Subcutaneous adipose tissue (tissue), 4 donors: ENCODE measurements around the gene CDY2A. TPM values are rescaled to one million over a fixed set of nuclear protein-coding genes. Genes with fewer than 3 reads are reported as not detected.
"Not testable (repeated sequence)": the region's sequence is repeated elsewhere in the genome, so short reads cannot be mapped to it uniquely, and the experiment has no call there.

Experiments used
- total RNA-seq, 4 donors: library from RNA; depleted of rRNA; stranded (reverse); fragments of >200 nt; gene quantifications; one replicate each; pipeline ENCODE4 v1.1.0, GENCODE V29; 2016
- TF ChIP-seq, protein P1 (sequence below): fragments of 450-650 bp; IDR thresholded peaks from one replicate; pipeline ENCODE4 v1.5.1; 2016; ENCODE audit warnings: low read depth, mild to moderate bottlenecking, control low read depth, antibody characterized with exemption, moderate library complexity

Gene CDY2A, protein sequence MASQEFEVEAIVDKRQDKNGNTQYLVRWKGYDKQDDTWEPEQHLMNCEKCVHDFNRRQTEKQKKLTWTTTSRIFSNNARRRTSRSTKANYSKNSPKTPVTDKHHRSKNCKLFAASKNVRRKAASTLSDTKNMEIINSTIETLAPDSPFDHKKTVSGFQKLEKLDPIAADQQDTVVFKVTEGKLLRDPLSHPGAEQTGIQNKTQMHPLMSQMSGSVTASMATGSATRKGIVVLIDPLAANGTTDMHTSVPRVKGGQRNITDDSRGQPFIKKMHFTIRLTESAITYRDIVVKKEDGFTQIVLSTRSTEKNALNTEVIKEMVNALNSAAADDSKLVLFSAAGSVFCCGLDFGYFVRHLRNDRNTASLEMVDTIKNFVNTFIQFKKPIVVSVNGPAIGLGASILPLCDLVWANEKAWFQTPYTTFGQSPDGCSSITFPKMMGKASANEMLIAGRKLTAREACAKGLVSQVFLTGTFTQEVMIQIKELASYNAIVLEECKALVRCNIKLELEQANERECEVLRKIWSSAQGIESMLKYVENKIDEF
- total RNA-seq, result not detected

DNA sequence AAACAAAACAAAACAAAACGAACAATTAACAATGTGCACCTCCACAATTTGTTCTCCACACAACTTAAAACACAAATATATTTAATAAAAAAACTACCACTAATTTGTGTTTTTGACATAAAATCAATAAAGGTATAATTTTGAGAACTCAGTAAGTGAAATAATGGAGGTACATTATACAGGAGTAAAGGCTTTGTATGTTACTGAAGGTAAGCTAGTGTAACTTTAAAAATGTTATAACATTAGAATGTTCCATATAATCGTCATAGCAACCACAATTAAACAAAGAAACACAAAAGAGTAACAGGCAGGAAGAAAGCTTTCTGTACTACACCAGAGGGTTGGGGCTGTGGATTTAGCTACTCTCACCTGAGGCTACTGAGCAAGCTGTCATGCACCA, at the start of gene CDY2A:
Gene CDY2A, plus strand, starts transcription at position 301 of the 400 bp plus-strand sequence. CDS start 328 bp downstream, outside the sequence.
- TF ChIP-seq, protein P1, sequence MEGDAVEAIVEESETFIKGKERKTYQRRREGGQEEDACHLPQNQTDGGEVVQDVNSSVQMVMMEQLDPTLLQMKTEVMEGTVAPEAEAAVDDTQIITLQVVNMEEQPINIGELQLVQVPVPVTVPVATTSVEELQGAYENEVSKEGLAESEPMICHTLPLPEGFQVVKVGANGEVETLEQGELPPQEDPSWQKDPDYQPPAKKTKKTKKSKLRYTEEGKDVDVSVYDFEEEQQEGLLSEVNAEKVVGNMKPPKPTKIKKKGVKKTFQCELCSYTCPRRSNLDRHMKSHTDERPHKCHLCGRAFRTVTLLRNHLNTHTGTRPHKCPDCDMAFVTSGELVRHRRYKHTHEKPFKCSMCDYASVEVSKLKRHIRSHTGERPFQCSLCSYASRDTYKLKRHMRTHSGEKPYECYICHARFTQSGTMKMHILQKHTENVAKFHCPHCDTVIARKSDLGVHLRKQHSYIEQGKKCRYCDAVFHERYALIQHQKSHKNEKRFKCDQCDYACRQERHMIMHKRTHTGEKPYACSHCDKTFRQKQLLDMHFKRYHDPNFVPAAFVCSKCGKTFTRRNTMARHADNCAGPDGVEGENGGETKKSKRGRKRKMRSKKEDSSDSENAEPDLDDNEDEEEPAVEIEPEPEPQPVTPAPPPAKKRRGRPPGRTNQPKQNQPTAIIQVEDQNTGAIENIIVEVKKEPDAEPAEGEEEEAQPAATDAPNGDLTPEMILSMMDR, result not testable (repeated sequence)

Other genes starting within 250 kb of the CDY2A start
- gene CDY2B, start 145.6 kb upstream of the CDY2A start, total RNA-seq, result not detected